GM18517 (cell line): ENCODE measurements around the gene SUGP1.

Experiments used
- ATAC-seq: cut with Tn5 transposase; IDR thresholded peaks from one replicate; pipeline ENCODE4 v1.9.1; 2021; ENCODE audit warnings: mild to moderate bottlenecking, moderate library complexity; ENCODE audit not compliant: unreplicated experiment

Gene SUGP1

DNA sequence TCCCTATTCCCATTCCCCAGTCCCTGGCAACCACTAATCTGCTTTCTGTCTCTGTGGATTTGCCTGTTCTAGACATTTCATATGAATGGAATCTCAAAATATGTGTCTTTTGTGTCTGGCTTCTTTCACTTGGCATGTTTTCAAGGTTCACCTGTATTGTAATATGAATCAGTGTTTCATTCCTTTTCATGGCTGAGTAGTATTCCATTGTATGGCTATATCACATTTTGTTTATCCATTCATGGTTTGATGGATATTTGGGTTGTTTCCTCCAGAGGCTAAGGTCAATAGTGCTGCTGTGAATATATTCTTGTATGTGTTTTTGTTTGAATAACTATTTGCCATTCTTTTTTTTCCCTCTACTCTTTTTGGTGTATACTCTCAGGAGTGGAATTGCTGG, 84.1 kb downstream of the SUGP1 start:
- ATAC-seq: no peak

DNA sequence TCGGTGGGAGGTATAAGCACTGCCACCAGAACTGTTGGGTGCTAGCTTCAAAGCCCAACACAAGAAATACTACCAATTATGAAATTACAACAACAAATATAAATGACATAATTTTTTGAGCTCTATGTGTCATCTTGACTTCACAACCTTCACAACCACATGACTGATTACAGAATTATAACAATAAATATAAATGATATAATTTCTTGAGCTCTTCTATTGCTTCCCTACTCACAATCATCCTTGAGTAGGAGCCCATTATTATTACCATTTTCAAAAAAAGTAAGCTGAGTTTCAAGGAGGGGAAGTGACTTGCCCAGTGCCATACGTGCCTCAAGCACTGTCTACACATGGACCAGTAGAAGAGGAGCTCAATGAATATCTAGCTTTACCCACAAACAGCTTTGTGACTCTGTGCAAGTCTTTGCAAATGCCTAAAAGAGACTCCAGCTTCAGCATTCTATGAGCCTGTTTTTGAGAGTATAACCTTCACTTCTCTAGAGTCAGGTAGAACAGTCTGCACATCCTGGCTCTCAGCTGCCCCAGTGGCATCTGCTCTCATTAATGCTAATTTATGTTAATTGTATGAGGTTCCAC, 86.0 kb downstream of the SUGP1 start:
- no peak for ATAC-seq

DNA sequence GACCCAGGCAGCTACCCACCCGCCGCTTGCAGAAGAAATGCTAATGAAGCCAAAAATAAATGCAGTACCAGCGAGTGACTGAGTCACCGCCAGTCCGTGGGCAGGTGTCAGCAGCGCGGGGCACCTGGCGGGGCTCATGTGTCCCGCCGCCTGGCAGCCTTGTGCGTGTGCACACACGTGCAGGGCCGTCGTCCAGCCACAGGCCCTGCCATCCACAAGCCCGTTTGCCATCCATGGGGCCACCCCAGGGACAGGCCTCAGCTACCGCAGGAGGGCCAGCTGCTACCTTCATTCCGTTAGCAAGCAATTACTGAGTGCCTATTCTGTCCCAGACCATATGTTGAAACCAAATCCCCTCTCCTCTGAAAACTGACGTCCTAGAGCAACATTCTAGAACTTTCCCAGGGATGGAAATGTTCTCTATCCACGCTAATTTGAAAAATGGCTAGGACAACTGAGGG, 88.0 kb downstream of the SUGP1 start:
- no peak for ATAC-seq

DNA sequence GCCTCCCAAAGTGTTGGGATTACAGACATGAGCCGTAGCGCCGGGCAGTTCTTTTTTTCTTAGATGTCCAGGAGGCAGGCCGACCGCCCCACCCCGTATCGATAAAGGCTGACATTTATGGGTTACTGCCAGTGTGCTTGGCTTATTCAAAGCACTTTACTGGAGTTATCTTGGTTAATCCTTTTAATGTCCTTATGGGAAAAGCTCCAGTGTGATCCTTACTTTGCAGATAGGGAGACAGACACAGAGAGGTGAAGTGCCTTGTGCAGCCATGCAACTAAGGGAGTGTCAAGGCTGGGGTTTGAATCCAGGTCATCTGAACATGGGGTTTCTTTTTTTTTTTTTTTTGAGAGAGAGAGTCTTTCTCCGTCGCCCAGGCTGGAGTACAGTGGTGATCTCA, 89.3 kb downstream of the SUGP1 start:
- ATAC-seq: no peak

DNA sequence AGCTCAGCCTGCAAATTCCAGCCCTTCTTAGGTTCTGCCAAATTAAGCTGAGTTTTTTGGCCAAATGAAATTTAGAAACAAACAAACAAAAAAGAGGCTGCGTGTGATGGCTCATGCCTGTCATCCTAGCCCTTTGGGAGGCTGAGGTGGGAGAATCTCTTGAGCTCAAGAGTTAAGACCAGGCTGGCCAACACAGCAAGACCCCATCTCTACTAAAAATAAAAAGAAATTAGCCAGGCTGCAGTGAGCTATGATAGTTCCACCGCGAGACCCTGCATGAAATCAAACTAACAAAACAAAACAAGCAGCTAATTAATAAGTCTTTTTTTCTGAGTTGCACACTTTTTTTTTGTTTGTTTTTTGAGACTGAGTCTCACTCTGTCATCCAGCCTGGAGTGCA, 90.6 kb downstream of the SUGP1 start:
- no peak for ATAC-seq

DNA sequence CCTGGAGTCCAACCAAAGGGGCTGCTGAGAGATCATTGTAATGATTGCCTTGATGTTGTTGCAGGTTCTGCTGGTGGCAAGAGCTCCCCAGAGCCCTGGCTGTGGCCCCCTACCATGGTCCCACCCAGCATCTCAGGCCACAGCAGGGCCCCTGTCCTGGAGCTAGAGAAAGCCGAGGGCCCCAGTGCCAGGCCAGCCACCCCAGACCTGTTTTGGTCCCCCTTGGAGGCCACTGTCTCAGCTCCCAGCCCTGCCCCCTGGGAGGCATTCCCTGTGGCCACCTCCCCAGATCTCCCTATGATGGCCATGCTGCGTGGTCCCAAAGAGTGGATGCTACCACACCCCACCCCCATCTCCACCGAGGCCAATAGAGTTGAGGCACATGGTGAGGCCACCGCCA, 93.1 kb downstream of the SUGP1 start:
- no peak for ATAC-seq

DNA sequence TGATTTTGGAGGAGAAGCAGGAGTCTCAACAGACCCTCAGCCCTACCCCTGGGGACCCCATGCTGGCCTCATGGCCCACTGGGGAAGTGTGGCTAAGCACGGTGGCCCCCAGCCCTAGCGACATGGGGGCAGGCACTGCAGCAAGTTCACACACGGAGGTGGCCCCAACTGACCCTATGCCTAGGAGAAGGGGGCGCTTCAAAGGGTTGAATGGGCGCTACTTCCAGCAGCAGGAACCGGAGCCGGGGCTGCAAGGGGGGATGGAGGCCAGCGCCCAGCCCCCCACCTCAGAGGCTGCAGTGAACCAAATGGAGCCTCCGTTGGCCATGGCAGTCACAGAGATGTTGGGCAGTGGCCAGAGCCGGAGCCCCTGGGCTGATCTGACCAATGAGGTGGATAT, 93.6 kb downstream of the SUGP1 start:
- no peak for ATAC-seq

DNA sequence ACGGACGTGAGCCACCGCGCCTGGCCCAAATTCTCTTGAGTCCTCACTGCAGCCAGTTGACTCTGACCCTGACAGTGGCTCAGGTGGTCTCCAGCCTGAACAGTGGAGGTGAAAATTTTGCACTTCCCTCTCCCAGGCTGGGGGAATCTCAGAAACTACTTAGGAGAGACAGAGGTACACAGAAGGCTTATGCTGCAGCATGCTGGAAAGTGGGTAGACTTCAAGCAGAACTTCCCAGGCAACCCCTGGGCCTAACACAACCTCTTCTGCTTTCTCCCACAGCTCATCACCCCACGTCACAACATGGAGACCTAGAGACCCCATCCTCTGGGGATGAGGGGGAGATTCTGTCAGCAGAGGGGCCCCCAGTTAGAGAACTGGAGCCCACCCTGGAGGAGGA, 94.1 kb downstream of the SUGP1 start:
- ATAC-seq: no peak
